Measurements from ENCODE around the gene SUCNR1. TPM values are rescaled to one million over a fixed set of nuclear protein-coding genes. Genes with fewer than 3 reads are reported as not detected.
"Not testable (repeated sequence)": the region's sequence is repeated elsewhere in the genome, so short reads cannot be mapped to it uniquely, and the experiment has no call there.

SUCNR1 gene
- polyA plus RNA-seq, 3 donors, result 5.8 to 11.9 (median 7.0) TPM

DNA sequence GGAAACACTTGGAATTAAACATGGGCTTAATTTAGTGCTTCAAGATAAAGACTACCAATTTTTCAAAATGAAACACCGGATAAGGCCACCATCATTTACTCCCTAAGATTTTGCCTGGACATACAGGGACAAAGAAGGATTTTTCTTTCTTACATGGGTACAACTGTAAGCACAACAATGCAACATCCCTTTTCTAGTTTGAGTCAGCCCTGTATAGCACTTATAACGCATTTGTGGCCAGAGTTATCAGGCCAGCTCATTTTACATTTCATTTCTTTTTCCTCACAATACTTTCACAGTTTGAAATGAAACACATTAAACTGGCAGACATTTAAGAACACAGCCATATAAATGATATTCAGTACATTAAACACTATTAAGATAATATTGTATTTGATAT lies 9.8 kb upstream of the SUCNR1 start:
- no peak for DNase-seq (ENCODE audit: extremely low read depth in 1 of 11, low read depth in 9 of 11, low spot score in 4 of 11)

DNA sequence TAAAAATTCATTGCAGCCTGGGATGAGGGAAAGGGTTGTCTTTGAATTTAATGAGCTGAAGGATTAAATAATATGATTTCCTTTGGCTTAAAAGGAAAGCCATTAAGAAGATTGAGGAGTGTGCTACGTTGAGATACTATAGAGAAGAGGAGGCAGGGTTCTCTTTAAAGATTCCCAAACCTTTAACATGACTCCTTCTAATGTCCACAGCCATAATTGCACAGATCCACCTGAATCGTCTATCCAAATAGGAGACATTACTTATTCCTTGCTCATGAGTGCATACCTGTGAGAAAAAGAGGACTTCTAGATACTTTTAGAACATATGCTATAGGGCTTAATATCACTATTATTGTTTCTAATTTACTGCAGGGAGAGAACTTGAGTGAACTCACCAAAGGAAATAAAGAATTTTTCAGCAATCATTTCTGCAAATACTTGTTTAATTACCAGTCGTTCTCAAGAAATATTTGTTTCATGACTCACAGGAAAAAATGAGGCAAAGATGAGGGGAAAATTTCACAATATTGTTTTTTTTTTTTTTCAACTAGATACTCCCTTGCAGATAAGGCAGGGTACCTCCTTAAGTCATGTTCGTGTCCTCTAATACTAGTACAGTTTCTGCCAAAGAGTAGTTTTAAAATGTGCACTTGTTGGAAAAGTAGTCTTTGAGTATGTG lies 8.9 kb upstream of the SUCNR1 start:
- DNase-seq (ENCODE audit: extremely low read depth in 1 of 11, low read depth in 9 of 11, low spot score in 4 of 11), result no peak

DNA sequence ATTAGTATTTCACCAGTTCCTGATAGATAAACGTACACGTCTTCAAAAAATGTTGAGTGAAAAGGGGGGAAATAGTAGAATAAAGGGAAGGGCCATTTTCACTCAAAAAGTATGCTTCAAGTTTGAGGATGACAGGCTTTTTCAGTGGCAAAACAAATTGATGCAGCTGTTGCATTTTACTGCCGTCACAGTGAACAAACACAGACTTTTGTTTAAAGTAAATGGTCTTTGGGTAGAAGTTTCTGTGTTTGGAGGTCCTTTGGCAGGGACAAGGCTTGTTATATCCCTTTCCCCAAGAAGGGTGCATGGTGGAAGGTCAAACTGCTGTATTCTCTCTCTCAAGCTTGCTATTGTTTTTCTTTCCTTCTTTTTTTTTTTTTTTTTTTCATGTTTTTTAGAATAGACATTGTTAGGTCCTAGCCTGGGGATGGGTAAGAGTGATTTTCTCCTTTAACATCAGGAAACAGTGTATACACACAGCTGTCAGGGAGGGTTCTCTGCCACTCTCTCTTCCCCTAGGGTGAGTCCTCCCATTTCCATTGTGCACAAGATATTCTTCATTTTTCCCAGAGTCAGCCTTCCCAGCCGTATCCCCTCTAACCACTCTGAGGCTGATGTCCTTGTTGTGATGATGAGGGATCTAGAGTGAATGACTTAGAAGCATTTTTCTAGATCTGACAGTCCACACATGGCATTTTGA lies 6.6 kb upstream of the SUCNR1 start:
- DNase-seq (ENCODE audit: extremely low read depth in 1 of 11, low read depth in 9 of 11, low spot score in 4 of 11), result peak in 3 of 11 donors; percentile 15 to 35 (median 22)

DNA sequence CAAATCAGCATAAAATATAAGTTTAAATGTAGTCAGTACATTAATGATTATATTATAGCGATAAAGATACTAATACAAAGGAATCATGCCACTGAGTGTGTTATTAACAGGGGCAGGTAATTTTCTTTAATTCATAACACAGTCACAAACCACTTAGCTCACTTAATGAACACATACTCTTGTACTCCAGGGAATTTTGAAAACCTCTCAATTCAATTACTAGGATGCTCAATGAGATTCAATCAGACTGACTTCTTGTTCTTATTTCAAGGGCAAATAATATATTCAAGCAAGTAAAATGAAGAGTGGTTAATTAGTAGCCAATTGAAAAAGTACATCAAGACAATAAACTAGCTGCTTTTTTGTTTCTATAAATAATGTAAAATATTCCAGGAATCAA lies 5.8 kb upstream of the SUCNR1 start:
- DNase-seq (ENCODE audit: extremely low read depth in 1 of 11, low read depth in 9 of 11, low spot score in 4 of 11), result no peak

DNA sequence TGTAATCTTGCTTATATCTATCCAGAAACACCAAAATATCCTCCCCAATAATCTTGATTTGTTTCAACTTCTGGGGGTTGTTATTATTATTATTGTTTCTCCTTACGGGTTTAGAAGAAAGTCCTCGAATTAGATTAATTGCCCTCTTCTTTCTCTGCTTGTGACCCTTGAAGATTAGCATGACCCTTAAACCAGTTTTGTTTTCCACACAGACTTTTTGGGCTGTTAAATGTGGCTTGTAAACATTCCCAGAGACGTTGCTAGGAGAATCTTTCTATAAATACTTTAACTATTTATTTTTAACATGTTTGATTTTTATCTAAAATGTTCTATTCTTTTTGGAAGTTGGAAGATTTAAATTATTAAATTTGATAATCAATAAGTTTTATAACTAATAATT lies 4.3 kb upstream of the SUCNR1 start:
- DNase-seq (ENCODE audit: extremely low read depth in 1 of 11, low read depth in 9 of 11, low spot score in 4 of 11), result no peak

DNA sequence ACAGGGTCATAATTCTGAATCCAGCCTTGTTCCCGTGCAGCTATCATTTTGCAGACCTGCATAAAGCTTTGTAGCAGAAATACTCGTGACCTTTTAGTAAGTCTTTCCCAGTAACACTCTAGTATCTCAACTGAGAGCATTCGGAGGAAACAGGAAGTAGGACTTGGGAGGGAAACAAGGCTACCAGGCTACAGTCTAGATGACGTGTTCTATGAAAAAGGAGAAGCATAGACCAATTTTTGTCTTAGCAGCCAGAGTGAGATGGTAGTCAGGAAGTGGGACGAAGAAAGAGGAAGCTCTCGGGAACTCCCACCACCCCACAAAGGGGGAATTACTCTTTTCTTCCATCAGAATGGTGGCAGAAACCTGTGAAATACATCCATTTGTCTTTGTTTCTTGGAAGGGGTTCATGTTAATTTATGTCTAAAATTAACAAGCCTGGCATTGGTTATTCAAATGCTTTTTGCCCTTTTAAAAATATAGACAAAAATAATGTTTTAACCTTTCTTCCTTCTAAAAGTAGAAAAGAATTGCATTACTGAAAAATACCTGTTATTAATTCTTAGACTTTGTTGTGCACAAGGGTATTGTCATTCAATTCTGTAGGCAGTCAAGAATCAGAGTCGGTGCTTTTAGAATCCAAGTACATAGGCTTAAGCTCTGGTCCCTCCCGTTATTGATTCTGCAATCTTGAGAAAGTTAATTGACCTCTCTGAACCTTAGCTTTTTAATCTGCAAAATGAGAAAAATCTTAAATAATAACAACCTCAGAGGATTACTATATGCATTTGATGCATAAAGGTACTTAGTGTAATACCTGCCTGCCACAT lies 1.6 kb upstream of the SUCNR1 start:
- no peak for DNase-seq (ENCODE audit: extremely low read depth in 1 of 11, low read depth in 9 of 11, low spot score in 4 of 11)

DNA sequence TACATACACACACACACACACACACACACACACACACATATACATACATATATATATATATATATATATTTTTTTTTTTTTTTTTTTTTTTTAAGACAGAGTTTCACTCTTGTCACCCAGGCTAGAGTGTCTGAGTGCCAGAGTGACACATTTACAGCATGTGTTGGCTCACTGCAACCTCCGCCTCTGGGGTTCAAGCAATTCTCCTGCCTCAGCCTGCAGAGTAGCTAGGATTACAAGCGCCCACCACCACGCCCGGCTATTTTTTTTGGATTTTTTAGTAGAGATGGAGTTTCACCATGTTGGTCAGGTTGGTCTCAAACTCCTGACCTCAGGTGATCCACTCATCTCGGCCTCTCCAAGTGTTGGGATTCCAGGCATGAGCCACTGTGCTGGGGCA lies 636 bp downstream of the SUCNR1 start:
- DNase-seq (ENCODE audit: extremely low read depth in 1 of 11, low read depth in 9 of 11, low spot score in 4 of 11), result not testable (repeated sequence)

DNA sequence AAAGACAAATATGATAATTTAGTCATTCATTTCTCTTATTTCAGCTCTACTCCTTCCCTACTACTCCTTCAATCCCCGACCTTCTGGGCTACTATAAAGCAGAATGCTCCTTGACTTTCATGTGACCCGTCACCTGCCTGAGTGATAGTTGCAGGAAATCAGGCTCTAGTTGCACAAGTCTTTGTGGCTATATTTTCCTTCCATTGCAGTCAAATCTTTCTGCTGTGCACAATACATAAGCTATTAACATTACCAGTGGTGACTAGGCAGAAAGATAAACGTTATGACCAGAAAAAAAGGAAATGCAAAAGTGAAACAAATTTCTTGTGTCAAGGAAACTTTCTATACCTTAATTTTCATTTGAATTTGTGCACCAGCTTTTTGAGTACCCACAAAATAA lies 2.3 kb downstream of the SUCNR1 start:
- DNase-seq (ENCODE audit: extremely low read depth in 1 of 11, low read depth in 9 of 11, low spot score in 4 of 11), result no peak

DNA sequence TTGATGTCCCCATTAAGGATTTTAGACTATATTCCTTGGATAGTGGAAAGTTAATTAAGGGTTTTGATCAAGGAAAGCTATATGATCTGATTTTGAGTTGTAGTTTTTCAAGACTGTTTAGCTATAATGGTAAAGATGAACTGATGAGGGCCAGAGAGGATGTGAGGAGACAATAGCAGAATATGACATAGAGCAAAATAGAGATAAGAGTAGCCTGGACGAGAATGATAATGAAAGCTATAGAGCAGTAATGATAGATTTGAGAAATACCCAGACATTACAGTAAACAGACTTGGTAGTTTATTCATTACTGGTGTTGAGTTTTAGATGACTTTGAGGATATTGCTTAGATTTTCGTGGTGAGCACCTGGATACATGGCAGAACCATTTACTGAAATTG lies 3.8 kb downstream of the SUCNR1 start:
- DNase-seq (ENCODE audit: extremely low read depth in 1 of 11, low read depth in 9 of 11, low spot score in 4 of 11), result no peak

DNA sequence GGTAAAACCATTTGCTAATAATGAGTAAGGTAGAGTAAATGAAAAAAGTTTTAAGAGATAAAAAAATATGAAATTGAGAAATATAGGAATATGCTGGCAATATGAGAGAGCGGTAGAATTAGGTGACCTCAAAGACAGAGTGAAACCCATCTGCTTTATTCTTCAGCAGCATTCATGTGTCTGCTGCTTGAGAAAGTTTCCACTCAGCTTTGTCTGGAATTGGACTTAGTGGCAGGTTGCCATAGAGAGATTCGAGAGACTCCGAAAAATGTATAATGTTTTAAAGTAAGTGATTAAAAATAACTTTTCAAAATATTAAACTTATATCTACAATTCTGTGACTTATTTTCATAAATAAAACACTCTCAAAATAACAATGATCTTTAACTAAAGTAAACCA lies 5.0 kb downstream of the SUCNR1 start:
- DNase-seq (ENCODE audit: extremely low read depth in 1 of 11, low read depth in 9 of 11, low spot score in 4 of 11), result no peak

DNA sequence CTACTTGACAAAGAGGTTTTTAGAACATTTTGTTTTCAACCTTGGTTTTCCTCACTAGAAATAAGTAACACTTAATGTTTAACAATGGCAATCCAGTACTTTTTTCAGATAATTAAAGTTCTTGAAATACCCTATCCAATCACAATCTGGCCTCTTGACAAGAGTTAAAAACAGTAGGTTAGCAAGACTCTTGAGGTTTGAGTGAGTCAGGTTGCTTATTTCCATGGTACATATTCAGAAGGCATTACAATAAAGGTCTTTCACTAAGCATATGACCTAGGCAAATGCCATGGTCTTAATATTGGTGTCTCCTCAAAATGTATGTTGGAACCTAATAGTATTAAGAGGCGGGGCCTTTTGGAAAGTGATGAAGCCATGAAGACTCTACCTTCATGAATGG lies 5.6 kb downstream of the SUCNR1 start:
- no peak for DNase-seq (ENCODE audit: extremely low read depth in 1 of 11, low read depth in 9 of 11, low spot score in 4 of 11)

DNA sequence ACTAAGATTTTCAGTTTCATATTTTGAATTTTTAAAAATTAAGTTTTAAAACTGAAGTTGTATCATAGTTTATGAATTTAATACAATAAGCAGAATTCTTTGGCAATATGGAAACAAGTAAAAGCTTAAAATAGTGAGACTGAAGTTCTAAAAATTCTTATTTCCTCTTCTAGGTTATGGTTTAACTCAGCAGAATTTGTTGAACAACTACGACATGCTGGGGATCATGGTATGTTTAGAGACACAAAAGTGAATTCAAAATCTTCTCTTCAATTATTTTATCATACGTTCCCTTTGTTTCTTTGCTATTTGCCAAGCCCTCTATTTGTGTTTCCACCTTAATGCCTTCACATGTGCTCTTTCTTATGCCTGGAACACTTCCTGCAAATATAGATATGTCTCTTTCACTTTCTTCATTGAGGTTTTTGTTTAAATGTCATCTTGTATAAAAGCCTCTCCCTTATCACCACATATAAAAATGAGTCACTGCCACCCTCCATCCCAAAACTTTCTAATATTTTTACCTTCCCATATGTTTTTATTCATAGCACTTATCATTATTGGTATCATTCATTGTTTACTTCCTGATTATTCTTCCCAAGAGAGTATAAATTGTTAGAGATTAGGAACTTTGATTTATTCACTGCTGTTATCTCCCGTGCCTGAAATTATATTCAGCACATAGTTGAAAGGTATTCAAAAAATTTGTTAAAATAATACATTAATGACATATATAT lies 6.4 kb downstream of the SUCNR1 start:
- no peak for DNase-seq (ENCODE audit: extremely low read depth in 1 of 11, low read depth in 9 of 11, low spot score in 4 of 11)

DNA sequence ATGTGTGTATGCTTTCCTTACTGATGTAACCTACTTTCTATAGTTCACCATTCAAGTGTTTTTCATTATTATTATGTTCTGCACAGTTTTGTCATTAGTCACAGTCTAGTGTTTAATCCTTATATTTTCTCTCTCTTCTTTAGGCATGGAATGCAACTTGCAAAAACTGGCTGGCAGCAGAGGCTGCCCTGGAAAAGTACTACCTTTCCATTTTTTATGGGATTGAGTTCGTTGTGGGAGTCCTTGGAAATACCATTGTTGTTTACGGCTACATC lies 6.9 kb downstream of the SUCNR1 start:
- DNase-seq (ENCODE audit: extremely low read depth in 1 of 11, low read depth in 9 of 11, low spot score in 4 of 11), result no peak

DNA sequence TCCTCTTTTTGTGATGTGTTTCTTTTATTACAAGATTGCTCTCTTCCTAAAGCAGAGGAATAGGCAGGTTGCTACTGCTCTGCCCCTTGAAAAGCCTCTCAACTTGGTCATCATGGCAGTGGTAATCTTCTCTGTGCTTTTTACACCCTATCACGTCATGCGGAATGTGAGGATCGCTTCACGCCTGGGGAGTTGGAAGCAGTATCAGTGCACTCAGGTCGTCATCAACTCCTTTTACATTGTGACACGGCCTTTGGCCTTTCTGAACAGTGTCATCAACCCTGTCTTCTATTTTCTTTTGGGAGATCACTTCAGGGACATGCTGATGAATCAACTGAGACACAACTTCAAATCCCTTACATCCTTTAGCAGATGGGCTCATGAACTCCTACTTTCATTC lies 7.7 kb downstream of the SUCNR1 start:
- no peak for DNase-seq (ENCODE audit: extremely low read depth in 1 of 11, low read depth in 9 of 11, low spot score in 4 of 11)

DNA sequence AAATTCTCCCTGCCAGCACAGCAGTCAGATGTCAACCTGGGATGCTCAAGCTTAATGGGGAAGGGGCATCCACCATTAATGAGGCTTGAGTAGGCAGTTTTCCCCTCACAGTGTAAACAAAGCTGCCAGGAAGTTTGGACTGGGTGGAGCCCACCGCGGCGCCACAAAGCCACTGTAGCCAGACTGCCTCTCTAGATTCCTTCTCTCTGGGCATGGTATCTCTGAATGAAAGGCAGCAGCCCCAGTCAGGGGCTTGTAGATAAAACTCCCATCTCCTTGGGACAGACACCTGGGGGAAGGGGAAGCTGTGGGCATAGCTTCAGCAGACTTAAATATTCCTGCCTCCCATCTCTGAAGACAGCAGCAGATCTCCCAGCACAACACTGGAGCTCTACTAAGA lies 12.0 kb downstream of the SUCNR1 start:
- not testable (repeated sequence) for DNase-seq (ENCODE audit: extremely low read depth in 1 of 11, low read depth in 9 of 11, low spot score in 4 of 11)

DNA sequence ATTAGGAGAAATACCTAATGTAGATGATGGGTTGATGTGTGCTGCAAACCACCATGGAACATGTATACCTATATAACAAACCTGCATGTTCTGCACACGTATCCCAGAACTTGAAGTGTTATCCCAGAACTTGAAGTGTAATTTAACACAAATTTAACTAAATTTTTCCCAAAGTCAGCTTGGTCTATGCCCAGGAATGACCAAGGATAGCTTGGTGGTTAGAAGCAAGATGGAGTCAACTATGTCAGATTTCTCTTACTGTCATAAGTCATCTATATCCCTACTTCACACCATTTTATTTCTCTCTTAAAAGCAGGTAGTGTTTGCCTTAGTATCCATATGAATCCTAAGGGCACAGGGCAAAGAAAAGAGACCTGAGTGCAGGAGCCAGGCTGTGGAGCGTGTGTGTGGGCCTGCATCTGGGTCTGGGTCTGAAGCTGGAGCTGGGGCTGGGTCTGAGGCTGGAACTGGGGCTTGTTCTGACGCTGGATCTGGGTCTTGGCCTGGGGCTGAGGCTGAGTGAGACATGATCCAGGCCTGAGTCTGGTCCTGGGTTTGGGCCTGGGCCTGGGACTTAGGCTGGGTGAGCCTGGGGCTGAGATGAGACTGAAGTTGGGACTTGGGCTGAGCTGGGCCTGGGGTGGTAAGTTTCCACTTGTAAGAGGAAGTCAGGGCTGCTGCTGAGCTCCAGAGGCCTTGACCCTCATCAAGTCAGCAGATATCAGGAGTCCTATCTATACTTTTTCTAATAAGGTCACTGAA lies 14.2 kb downstream of the SUCNR1 start:
- not testable (repeated sequence) for DNase-seq (ENCODE audit: extremely low read depth in 1 of 11, low read depth in 9 of 11, low spot score in 4 of 11)

DNA sequence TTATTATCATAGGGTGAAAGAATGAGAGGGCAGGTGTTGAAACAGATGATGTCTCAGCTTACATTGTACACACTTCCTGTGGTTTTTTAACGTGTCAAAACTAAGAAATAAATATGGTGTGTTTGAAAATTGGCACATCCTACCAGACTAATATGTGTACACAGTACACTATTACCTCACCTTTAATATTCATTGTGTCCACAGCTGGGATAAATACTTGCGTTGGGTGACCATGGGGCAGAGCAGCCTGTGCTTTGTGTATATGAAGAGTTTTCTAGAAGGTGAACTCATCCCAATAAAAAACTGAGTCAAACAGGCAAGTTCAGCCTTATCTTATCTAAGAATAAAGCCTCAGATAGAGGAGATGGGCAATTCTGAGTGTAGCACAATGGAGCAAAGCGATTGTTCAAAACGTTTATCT lies 17.3 kb downstream of the SUCNR1 start:
- no peak for DNase-seq (ENCODE audit: extremely low read depth in 1 of 11, low read depth in 9 of 11, low spot score in 4 of 11)

DNA sequence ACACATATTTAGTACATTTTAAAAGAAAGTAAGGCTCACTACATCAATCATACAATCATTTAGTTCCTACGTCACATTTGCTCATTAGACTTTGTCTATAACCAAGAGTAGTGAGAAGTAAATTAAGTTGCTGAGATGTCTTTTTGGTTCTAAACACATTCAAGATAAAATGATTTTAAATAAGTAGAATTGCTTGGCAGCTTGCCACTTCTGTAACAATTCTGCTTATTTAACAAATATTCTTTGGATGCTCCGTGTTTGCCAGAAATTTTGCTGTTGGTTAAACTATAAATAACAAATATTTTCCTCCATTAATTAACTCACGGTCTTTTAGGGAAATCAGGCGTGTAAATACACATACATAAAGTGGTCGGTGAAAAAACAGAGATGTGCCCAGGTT lies 18.3 kb downstream of the SUCNR1 start:
- no peak for DNase-seq (ENCODE audit: extremely low read depth in 1 of 11, low read depth in 9 of 11, low spot score in 4 of 11)

DNA sequence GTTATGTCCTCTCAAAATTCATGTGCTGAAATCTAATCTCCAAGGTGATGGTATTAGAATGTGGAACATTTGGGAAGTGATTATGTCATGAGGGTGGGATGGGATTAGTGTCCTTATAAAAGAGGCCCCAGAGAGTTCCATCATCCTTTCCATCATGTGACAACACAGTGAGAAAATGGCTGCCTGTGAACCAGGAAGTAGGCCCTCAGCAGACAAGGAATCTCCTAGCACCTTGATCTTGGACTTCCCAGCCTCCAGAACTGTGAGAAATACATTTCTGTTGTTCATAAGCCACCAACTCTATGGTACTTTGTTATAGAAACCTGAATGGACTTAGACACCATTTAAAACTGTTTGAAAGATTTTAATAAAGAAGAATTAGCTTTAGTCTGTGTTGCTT lies 20.8 kb downstream of the SUCNR1 start:
- DNase-seq (ENCODE audit: extremely low read depth in 1 of 11, low read depth in 9 of 11, low spot score in 4 of 11), result no peak
